H1 (cell line): ENCODE measurements around the gene BCL2A1.

Source experiments
- EZH2 ChIP-seq: fragments of 200-600 bp; sonication (generic); IDR thresholded peaks from 2 replicates; pipeline ENCODE4 v1.7.1; 2012; ENCODE audit warnings: low read depth, mild to moderate bottlenecking, moderate library complexity, low read length, inconsistent platforms; ENCODE audit not compliant: severe bottlenecking
- MAFK ChIP-seq: IDR thresholded peaks from 2 replicates; pipeline ENCODE4 v1.6.1; 2012; ENCODE audit warnings: low read depth, mild to moderate bottlenecking, improper control_type of control experiment, low read length
- POLR2A ChIP-seq, 2 experiments: IDR thresholded peaks; 1 replicate in 1 of 2; 2 replicates in 1 of 2; pipeline ENCODE4 v1.6.1; 2011; ENCODE audit warnings: low read depth in 2 of 2, low read length in 2 of 2, mild to moderate bottlenecking in 2 of 2; ENCODE audit errors: control extremely low read depth in 1 of 2
- POLR2AphosphoS5 ChIP-seq: IDR thresholded peaks from 2 replicates; pipeline ENCODE4 v1.6.1; 2011; ENCODE audit warnings: low read depth, low read length

- TF ChIP-seq EZH2 (no peak), POLR2A (IDR thresholded peaks at IDR 0.05; ENCODE audit: control extremely low read depth in 1 of 2, low read depth in 2 of 2, low read length in 2 of 2) (no peak), POLR2AphosphoS5 (no peak), MAFK (no peak)
Measured at GRCh38 chr15:79990997-79991334, 20.0 kb upstream of the BCL2A1 start.
